ENCODE measurements around the gene OBSCN. TPM values are rescaled to one million over a fixed set of nuclear protein-coding genes. Genes with fewer than 3 reads are reported as not detected.

The OBSCN gene
- total and polyA plus RNA-seq, 2 donors (not counting 3 experiments of a cell fraction or from before 2014, with no cell fraction given), result 1.5 to 2.9 TPM

DNA sequence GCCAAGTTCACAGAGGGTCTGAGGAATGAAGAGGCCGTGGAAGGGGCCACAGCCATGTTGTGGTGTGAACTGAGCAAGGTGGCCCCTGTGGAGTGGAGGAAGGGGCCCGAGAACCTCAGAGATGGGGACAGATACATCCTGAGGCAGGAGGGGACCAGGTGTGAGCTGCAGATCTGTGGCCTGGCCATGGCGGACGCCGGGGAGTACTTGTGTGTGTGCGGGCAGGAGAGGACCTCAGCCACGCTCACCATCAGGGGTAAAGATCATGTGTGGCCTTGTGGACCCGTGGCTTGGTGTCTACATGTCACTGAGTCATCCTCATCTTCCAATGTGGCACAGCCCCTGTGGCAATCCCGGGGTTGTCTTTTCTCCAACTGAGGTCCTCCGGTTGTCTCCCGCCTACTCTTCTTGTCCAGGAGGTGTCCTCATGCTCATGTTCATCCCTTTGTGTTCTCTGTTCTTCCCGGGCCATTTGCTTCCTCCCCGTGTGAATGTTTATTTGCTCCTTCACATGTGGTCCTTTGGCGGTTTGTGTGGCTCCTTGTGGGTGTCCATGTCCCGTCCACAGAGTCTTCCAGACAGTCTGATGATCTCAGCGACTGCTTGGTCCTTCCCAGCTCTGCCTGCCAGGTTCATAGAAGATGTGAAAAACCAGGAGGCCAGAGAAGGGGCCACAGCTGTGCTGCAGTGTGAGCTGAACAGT, 84.2 kb downstream of the OBSCN start:
- dilution Hi-C loops (cut with MboI; ENCODE audit: extremely low pct_ligation_motif_present, low sequenced_read_pairs) (no loop called here), intact Hi-C loops (cut with micrococcal nuclease) (no loop called here)
- Histone ChIP-seq H4K20me1 (replicated peaks; ENCODE audit: control insufficient read depth, extremely low read depth, insufficient read depth, low read length) (no peaks in the 10 kb centered on the region), H3K4me3 (replicated peaks in 1 of 3; ENCODE audit: insufficient read depth in 1 of 3, low read depth in 1 of 3, low read length in 3 of 3) (no peak overlapping the region), H3K9me1 (replicated peaks; ENCODE audit: control insufficient read depth, extremely low read depth, insufficient read depth, low read length) (no peaks in the 10 kb centered on the region), H3K4me2 (ENCODE audit: insufficient read depth, low read length) (no peak overlapping the region), H3K27ac (ENCODE audit: insufficient read depth, low read depth, low read length) (no peak overlapping the region), H2AFZ (ENCODE audit: low read depth, low read length) (no peak overlapping the region), H3K27me3 (ENCODE audit: control insufficient read depth in 2 of 2, insufficient read depth in 2 of 2, low read length in 2 of 2) (no peaks in the 10 kb centered on the region), H3K79me2 (ENCODE audit: control insufficient read depth, insufficient read depth, low read length) (no peaks in the 10 kb centered on the region), H3K36me3 (ENCODE audit: control insufficient read depth in 2 of 2, extremely low read depth in 1 of 2, insufficient read depth in 2 of 2, low read length in 2 of 2) (no peaks in the 10 kb centered on the region), H3K9me3 (replicated peaks; ENCODE audit: control insufficient read depth, insufficient read depth, low read length) (no peaks in the 10 kb centered on the region), H3K9ac (replicated peaks; ENCODE audit: extremely low read depth, insufficient read depth, low read length) (no peak overlapping the region), H3K4me1 (ENCODE audit: control insufficient read depth, extremely low read depth, insufficient read depth, low read length) (no peaks in the 10 kb centered on the region)
- POLR2A ChIA-PET, result no interaction called here
- FAIRE-seq, result no peak
- TF ChIP-seq JUN (IDR thresholded peaks at IDR 0.05; ENCODE audit: borderline replicate concordance, insufficient read depth, insufficient read length, low read depth), result no peak
- TF ChIP-seq, protein P1, sequence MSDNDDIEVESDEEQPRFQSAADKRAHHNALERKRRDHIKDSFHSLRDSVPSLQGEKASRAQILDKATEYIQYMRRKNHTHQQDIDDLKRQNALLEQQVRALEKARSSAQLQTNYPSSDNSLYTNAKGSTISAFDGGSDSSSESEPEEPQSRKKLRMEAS (IDR thresholded peaks at IDR 0.05; ENCODE audit: insufficient read depth, insufficient read length), result no peak
- TF ChIP-seq FOS (IDR thresholded peaks at IDR 0.05; ENCODE audit: borderline replicate concordance, insufficient read depth, low read length), result no peak
- TF ChIP-seq MYC (IDR thresholded peaks at IDR 0.05; ENCODE audit: low read depth, low read length), result no peak
- TF ChIP-seq GATA2 (IDR thresholded peaks at IDR 0.05; ENCODE audit: insufficient read depth, insufficient read length, low read depth, low read length), result no peak
- no peak for TF ChIP-seq EZH2 (IDR thresholded peaks at IDR 0.05; ENCODE audit: borderline replicate concordance, low read depth, low read length, severe bottlenecking)
- no peak for TF ChIP-seq POLR2A (IDR thresholded peaks at IDR 0.05; ENCODE audit: low read depth, low read length)
- TF ChIP-seq, protein P2, sequence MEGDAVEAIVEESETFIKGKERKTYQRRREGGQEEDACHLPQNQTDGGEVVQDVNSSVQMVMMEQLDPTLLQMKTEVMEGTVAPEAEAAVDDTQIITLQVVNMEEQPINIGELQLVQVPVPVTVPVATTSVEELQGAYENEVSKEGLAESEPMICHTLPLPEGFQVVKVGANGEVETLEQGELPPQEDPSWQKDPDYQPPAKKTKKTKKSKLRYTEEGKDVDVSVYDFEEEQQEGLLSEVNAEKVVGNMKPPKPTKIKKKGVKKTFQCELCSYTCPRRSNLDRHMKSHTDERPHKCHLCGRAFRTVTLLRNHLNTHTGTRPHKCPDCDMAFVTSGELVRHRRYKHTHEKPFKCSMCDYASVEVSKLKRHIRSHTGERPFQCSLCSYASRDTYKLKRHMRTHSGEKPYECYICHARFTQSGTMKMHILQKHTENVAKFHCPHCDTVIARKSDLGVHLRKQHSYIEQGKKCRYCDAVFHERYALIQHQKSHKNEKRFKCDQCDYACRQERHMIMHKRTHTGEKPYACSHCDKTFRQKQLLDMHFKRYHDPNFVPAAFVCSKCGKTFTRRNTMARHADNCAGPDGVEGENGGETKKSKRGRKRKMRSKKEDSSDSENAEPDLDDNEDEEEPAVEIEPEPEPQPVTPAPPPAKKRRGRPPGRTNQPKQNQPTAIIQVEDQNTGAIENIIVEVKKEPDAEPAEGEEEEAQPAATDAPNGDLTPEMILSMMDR (IDR thresholded peaks at IDR 0.05; ENCODE audit: extremely low read depth in 1 of 2, insufficient read depth in 1 of 2, low read depth in 1 of 2, low read length in 2 of 2), result no peak
- no peak for TF ChIP-seq POLR2AphosphoS5 (IDR thresholded peaks at IDR 0.05; ENCODE audit: insufficient read depth, low read depth, low read length)
- CTCF ChIA-PET, result interaction anchor here (1.5 kb wide), 1 partner anchor 55 kb away, joined by 4 read pairs; no protein-coding TSS in a partner anchor
- DNase-seq (ENCODE audit: low read depth, low spot score), result no peak
- BruUV-seq (replicated peaks), result no TSS peak
